ENCODE results near the gene FAM186B. TPM values are rescaled to one million over a fixed set of nuclear protein-coding genes. Genes with fewer than 3 reads are reported as not detected.

The FAM186B gene
- polyA plus RNA-seq, 1 donor from 2014 or later, result 0.16 TPM

GRCh38 chr12:49539406-49540228 lies 65.8 kb downstream of the FAM186B start:
- no peaks in the 10 kb centered on the region for H3K36me3 Mint-ChIP-seq
- H3K27ac Mint-ChIP-seq, result peak overlapping the region in 2 of 3 donors; percentile 10 to 77
- H3K27me3 Mint-ChIP-seq, result peaks cover 13% of the 10 kb centered on the region
- H3K4me3 Mint-ChIP-seq, result peak overlapping the region; percentile 58 to 88 (median 76)
- no peaks in the 10 kb centered on the region for H3K9me3 Mint-ChIP-seq
- H3K4me1 Mint-ChIP-seq, result peaks cover 12 to 22% (median 20%) of the 10 kb centered on the region in 3 donors

GRCh38 chr12:49538510-49539403 lies 66.7 kb downstream of the FAM186B start, which contains the start of gene KCNH3:
KCNH3 (plus strand) TSS chr12:49539030; CDS start chr12:49539417, 387 bp downstream.
- Mint-ChIP-seq H3K4me3 (peak within 1 kb of the TSS; percentile 76 to 94 (median 90)), H3K27me3 (peaks cover 13% of the 10 kb centered on the region), H3K27ac (peak within 1 kb of the TSS in 2 of 3 donors; percentile 10 to 83), H3K36me3 (no peaks in the 10 kb centered on the region), H3K4me1 (peaks cover 12 to 22% (median 20%) of the 10 kb centered on the region in 3 donors), H3K9me3 (no peaks in the 10 kb centered on the region)

GRCh38 chr12:49537752-49538509 lies 67.5 kb downstream of the FAM186B start:
- Mint-ChIP-seq H3K4me3 (peak overlapping the region; percentile 81 to 94 (median 90)), H3K27me3 (peaks cover 11% of the 10 kb centered on the region), H3K9me3 (no peaks in the 10 kb centered on the region), H3K36me3 (no peaks in the 10 kb centered on the region), H3K4me1 (peaks cover 12 to 22% (median 20%) of the 10 kb centered on the region in 3 donors), H3K27ac (peak overlapping the region in 1 of 3 donors; percentile 83)

Other genes starting within 250 kb of the FAM186B start
- gene SPATS2, start 238.2 kb downstream of the FAM186B start, polyA plus RNA-seq, result 19.3 TPM
- gene KCNH3, start 66.6 kb downstream of the FAM186B start, polyA plus RNA-seq, result 0.15 TPM
- gene MCRS1, start 37.5 kb downstream of the FAM186B start, polyA plus RNA-seq, result 57.3 TPM
- gene PRPF40B, start 17.9 kb upstream of the FAM186B start, polyA plus RNA-seq, result 5.7 TPM
- gene FMNL3, start 101.8 kb upstream of the FAM186B start, polyA plus RNA-seq, result 5.6 TPM
- 710 TPM for gene TMBIM6, start 135.9 kb upstream of the FAM186B start, polyA plus RNA-seq
- gene NCKAP5L, start 222.8 kb upstream of the FAM186B start, polyA plus RNA-seq, result 2.5 TPM
- 7.0 TPM for gene BCDIN3D, start 237.5 kb upstream of the FAM186B start, polyA plus RNA-seq